A549 treated with RU486 at 1 μM for 4 hours (cell line): ENCODE data around the gene RNF32. TPM values are rescaled to one million over a fixed set of nuclear protein-coding genes. Genes with fewer than 3 reads are reported as not detected.

ENCODE experiments used
- total RNA-seq: library from RNA; stranded (reverse); fragments of 200-300 nt; extraction: Qiagen RNA extraction; gene quantifications from 5 replicates; pipeline ENCODE4 v1.2.3, GENCODE V29; 2022; ENCODE audit warnings: low read depth

RNF32 gene
- 0.77 to 2.1 TPM (median 1.2 TPM) in 5 replicates for total RNA-seq

GRCh38 chr7:156640257-156640948 is at the start of gene RNF32:
TSS of gene RNF32 (plus strand) at chr7:156640774. CDS start at chr7:156643878, 3,104 bp downstream.

